Activated CD4-positive, alpha-beta T cell treated with anti-CD3 and anti-CD28 coated beads, Interleukin-2, amount 50 U/mL, for 48 hours (primary cell): Measurements from ENCODE around the gene DCTN5.
"Not testable (repeated sequence)": the region's sequence is repeated elsewhere in the genome, so short reads cannot be mapped to it uniquely, and the experiment has no call there.

Source experiments
- DNase-seq, 2 experiments: peaks; one replicate each; pipeline ENCODE4 v3.0.0-alpha.2; 2020

DCTN5 gene

GRCh38 chr16:23640931-23641765 lies at the start of gene DCTN5, which contains the start of gene PALB2:
TSS of gene DCTN5 (plus strand) at chr16:23641466. CDS start at chr16:23641543, 77 bp downstream.
TSS of gene PALB2 (minus strand) at chr16:23641310. CDS start at chr16:23641157, 153 bp downstream.
- DNase-seq = peak; percentile 89 to 91

- no peak for DNase-seq
Observed at GRCh38 chr16:23594186-23594585, 47.1 kb upstream of the DCTN5 start.

- DNase-seq = no peak
Observed at GRCh38 chr16:23595246-23595950, 45.9 kb upstream of the DCTN5 start.

GRCh38 chr16:23595951-23596720 lies 45.1 kb upstream of the DCTN5 start, which contains the start of gene NDUFAB1:
TSS of gene NDUFAB1 (minus strand) at chr16:23596316. CDS start at chr16:23596290, 26 bp downstream.
- peak; percentile 91 to 93 for DNase-seq

GRCh38 chr16:23597003-23597756 lies 44.1 kb upstream of the DCTN5 start:
- peak; percentile 7 to 16 for DNase-seq

- DNase-seq = no peak
Observed at GRCh38 chr16:23607726-23608125, 33.5 kb upstream of the DCTN5 start.

GRCh38 chr16:23608194-23608593 lies 33.1 kb upstream of the DCTN5 start:
- no peak for DNase-seq

- no peak for DNase-seq
Observed at GRCh38 chr16:23609929-23610328, 31.3 kb upstream of the DCTN5 start.

- DNase-seq = not testable (repeated sequence)
Observed at GRCh38 chr16:23610905-23611304, 30.4 kb upstream of the DCTN5 start.

GRCh38 chr16:23611936-23612335 lies 29.3 kb upstream of the DCTN5 start:
- no peak for DNase-seq

GRCh38 chr16:23615805-23616204 lies 25.5 kb upstream of the DCTN5 start:
- DNase-seq = no peak

- no peak for DNase-seq
Observed at GRCh38 chr16:23624092-23624491, 17.2 kb upstream of the DCTN5 start.

GRCh38 chr16:23629516-23629915 lies 11.8 kb upstream of the DCTN5 start:
- DNase-seq = no peak

- not testable (repeated sequence) for DNase-seq
Observed at GRCh38 chr16:23631874-23632273, 9.4 kb upstream of the DCTN5 start.

- DNase-seq = no peak
Observed at GRCh38 chr16:23634461-23635036, 6.7 kb upstream of the DCTN5 start.

- no peak for DNase-seq
Observed at GRCh38 chr16:23635958-23636357, 5.3 kb upstream of the DCTN5 start.

GRCh38 chr16:23640615-23640930 lies 693 bp upstream of the DCTN5 start:
- no peak for DNase-seq

GRCh38 chr16:23642246-23642774 lies 1.0 kb downstream of the DCTN5 start:
- DNase-seq = no peak

- peak in 1 of 2 experiments; percentile 18 for DNase-seq
Observed at GRCh38 chr16:23650674-23651416, 9.6 kb downstream of the DCTN5 start.

GRCh38 chr16:23651943-23652468 lies 10.7 kb downstream of the DCTN5 start:
- no peak for DNase-seq

- DNase-seq = no peak
Observed at GRCh38 chr16:23663918-23664317, 22.7 kb downstream of the DCTN5 start.
